ENCODE data around the gene PDE11A.
"Not testable (repeated sequence)": the region's sequence is repeated elsewhere in the genome, so short reads cannot be mapped to it uniquely, and the experiment has no call there.

PDE11A gene

GRCh38 chr2:178008636-178009289 lies 63.8 kb downstream of the PDE11A start:
- DNase-seq (ENCODE audit: low spot score): no peak

- no peak for DNase-seq (ENCODE audit: low spot score)
Observed at GRCh38 chr2:178006710-178007109, 65.9 kb downstream of the PDE11A start.

DNA sequence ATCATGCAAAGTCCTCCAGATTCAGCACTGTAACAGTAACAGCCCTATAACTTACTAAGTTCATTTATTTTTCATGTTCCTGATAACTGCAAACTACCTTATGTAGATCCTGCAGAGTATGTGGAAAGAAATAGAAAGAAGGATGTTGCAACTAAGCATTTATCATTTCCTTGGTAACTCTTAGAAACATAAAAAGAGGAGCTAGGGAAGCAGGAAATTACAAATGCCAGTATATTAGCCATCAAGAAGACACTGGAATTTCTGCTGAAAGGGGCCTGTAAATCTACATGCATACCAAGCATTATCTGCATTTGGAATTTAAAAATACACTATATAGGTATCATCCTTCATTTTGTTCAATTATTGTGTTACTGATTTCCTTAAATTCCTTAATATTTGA lies 66.8 kb downstream of the PDE11A start:
- no peak for DNase-seq (ENCODE audit: low spot score)

DNA sequence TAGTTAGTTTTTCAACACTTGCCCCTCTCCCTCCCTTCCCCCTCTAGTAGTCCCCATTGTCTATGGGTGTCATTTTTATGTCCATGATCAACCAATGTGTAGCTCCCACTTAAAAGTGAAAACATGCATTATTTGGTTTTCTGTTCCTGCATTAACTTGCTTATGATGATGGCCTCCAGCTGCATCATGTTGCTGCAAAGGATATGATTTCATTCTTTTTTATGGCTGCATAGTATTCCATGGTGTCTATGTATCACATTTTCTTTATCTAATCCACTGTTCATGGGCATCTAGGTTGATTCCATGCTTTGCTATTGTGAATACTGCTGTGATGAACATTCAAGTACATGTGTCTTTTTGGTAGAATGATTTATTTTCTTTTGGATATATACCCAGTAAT lies 70.5 kb downstream of the PDE11A start:
- DNase-seq (ENCODE audit: low spot score): no peak

- DNase-seq (ENCODE audit: low spot score): no peak
Observed at GRCh38 chr2:177998996-177999395, 73.6 kb downstream of the PDE11A start.

DNA sequence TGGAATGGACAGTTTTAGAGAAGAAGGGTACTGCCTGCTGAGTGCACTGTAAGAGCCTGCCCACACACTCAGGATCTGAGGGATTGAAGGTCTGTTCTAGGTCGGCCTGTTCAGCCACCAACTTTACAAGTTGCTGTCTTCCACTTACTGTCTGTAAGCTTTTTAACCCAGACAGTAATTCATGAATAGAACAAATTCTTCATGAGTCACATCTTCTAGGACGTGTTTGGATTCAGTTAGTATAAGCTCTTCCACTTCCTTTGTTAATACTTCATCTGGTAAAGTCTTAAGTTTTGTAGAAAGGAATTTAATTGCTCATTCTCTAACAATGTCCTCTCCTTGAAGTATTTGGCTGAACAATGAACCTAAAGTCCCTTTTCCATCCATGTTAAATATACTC lies 74.6 kb downstream of the PDE11A start:
- DNase-seq (ENCODE audit: low spot score): no peak

DNA sequence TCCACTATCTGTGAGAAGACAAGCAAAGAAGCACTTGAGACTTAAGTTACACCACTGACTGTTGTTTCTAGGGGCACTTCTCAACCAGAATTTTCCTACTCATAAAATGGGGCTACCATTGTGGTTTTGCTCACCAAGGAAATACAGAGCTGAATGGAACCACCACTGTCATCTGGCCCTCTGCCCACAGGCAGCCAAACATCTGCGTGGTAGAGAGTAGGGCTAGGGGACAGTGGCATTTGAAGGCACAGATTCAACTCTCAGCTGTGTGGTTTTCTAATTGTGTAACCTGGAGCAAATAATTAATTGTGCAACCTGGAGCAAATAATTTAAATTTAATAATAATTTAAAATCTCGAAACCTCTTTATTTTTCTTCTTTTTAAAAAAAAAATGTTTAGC lies 79.6 kb downstream of the PDE11A start:
- no peak for DNase-seq (ENCODE audit: low spot score)

DNA sequence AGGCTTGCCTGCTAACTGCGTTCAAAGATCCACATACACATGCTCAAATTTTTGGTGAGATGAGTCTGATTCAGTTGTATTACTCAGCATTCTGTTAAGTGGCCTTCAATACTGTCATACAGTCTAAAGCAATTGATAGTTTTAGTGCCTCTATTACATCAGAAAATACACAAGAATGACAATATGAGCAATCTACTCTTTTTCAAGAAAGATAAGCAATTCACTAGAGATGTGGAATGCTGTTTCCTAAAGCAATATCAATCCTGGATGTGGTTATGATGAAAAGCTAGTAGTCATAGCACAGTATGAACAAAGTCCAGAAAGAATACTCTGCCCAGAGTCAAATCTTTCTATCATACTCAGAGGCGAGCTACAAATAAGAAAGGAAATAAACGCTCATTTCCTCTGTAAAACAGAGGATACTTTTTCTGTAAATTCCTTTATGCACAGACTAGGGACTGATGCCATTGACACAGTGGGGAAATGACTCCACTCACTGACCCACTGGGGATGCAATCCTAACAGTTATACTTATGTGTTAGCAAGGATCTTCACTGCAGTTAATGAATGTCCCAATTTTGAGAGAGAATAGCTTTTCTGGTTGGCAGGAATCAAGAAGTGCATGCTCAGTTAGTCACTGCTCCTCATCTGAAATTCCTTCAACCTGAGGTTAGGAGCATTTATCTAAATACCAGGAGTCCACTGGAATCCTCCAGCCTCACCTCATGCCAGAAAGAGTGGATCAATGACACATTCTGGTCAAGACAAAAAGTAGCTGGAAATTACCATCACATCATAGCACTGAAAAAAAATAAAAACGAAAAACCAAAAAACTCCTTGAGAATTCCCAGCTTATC lies 83.3 kb downstream of the PDE11A start:
- DNase-seq (ENCODE audit: low spot score): no peak

DNA sequence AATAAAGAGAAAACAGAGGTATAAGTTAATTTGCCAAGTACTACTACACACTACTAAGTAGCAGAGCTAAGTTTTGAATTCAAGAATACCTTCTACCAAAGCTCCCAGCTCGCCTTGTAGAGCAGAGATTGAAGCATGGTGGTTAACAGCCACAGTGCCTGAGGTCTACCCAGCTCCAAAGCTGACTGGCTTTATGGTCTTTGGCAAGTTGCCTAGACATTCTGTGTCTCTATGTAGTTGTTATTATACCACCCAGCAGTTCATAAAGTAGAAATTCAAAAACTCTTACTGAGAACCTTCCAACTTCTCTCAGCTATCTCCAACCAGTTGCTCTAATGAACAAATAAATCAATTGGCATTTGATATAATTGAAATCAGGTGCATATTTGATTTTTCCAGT lies 87.8 kb downstream of the PDE11A start:
- DNase-seq (ENCODE audit: low spot score): no peak

DNA sequence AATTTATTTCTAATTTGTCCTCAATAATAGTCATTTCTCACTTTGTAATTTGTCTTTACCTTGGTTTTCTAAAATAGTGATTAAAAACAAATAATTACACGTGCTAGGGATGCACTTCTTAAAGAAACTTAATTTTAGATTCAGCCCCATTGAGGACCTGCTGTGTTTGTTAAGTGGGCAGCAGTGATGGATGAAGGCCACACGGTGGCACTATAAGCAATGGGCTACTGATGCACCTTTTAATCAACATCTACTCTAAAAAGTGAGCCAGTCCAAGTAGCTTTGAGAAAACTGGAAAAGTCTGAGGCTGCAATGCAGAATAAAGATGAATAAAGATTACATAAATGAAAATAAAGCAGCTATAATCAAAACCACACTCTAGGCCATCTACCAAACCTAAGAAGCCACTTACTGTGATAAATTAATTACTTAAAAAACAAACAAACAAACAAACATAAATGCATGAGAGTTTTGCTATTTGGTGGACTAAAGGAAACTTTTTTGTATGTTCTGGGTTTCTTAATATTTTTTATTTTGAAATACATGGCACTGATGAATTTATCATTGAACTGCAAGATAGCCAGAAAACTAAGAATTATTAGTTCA lies 89.3 kb downstream of the PDE11A start:
- no peak for DNase-seq (ENCODE audit: low spot score)

DNA sequence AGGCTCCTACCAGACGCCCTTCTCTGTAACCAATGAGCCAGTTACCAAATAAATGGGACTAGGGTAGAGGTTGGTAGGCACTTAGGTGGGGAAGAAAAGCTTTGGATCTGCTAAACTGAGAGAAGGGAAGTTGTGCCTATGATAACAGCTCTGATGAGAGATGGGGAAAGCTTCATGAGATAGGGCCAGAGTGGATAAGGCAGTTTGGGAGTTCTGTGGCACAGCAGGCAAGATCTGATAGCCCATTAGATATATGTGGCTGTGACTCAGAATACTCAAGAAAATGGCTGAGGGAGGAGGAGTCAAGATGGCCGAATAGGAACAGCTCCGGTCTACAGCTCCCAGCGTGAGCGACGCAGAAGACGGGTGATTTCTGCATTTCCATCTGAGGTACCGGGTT lies 99.8 kb downstream of the PDE11A start:
- no peak for DNase-seq (ENCODE audit: low spot score)

GRCh38 chr2:177972123-177972522 lies 100.5 kb downstream of the PDE11A start:
- no peak for DNase-seq (ENCODE audit: low spot score)

DNA sequence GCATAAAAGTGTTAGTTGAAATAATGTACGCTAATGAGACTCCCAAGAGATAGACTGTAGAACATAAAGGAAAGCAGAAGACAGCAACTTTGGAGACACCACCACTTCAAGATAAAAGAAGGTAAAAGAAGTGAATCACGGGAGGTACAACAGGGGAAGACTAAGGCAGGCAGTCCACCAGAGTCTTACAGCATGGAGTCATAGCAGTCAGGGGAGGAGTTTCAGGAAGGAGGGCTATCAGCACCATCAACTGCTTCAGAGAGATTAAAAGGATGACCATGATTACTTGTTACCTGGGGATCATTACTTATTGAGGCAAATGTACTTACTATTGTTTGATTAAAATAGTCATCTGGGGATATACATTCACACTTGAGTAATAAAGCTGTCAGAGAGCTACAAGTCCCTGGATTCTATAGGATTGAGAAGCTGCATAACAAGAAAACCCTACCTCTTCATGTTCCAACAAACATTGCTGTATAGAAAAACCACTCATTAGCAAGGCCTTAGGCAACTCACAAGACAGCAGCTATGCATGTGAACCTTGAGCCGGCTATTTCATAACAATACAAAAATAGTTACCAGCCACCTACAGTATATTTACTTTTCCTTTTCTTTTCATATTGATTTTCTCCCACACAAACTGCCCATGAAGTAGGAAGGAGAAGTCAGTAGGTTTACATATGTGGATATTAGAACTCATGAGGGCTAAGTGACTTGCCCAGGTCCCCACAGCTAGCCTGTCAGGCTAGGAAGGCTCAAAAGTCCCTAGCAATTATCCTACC lies 101.7 kb downstream of the PDE11A start:
- no peak for DNase-seq (ENCODE audit: low spot score)

GRCh38 chr2:177964892-177965291 lies 107.7 kb downstream of the PDE11A start:
- DNase-seq (ENCODE audit: low spot score): no peak

DNA sequence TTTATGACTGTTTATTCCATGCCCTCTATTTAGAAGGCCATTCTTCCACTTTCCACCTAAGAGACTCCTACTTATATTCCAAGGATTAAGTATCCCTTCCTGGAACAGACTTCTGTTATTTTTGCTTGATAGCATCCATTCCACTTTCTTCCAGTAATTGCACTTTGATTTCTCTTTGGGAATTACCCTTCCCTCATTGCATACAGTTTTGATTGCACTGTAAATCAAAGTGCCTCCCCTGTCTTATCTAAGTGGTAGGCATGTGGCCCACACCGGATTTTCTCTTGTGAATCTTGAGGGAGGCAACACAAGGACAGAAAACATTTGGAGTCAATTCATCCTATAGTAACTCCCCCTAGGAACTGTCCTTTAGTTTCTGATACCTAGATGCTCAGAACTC lies 120.4 kb downstream of the PDE11A start:
- DNase-seq (ENCODE audit: low spot score): no peak

- not testable (repeated sequence) for DNase-seq (ENCODE audit: low spot score)
Observed at GRCh38 chr2:177947598-177947997, 125.0 kb downstream of the PDE11A start.

DNA sequence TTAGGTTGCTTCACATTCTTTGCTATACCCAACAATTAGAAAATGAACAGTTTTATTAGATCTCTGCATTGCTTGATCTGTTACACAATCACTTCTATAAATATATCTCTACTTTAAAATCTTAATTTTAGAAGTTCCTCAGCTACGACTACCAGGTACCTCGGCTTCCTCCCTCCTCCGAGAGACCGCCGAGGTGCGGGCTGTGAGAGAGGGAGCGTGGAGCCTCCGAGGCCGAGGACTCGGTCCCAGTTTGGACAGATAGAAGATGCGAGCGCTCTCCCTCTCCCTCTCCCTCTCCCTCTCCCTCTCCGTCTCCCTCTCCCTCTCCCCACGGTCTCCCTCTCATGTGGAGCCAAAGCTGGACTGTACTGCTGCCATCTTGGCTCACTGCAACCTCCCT lies 128.0 kb downstream of the PDE11A start:
- not testable (repeated sequence) for DNase-seq (ENCODE audit: low spot score)

- no peak for DNase-seq (ENCODE audit: low spot score)
Observed at GRCh38 chr2:177942731-177943130, 129.8 kb downstream of the PDE11A start.

- no peak for DNase-seq (ENCODE audit: low spot score)
Observed at GRCh38 chr2:177939211-177939610, 133.4 kb downstream of the PDE11A start.

GRCh38 chr2:177930916-177931315 lies 141.7 kb downstream of the PDE11A start:
- DNase-seq (ENCODE audit: low spot score): no peak

GRCh38 chr2:177929662-177930522 lies 142.7 kb downstream of the PDE11A start:
- no peak for DNase-seq (ENCODE audit: low spot score)
